ENCODE data around the gene PRKN.

GRCh38 chr6:162203287-162203686 lies 524.3 kb downstream of the PRKN start:
- TF ChIP-seq CTCF (conservative IDR thresholded peaks at IDR 0.05; ENCODE audit: low read depth, low read length): no peak
- no peak for TF ChIP-seq EZH2 (IDR thresholded peaks at IDR 0.05; ENCODE audit: borderline replicate concordance, low read depth, low read length, poor library complexity, severe bottlenecking)

All from A673 (cell line).